Omental fat pad (tissue), 4 donors: ENCODE data around the gene DLEC1. TPM values are rescaled to one million over a fixed set of nuclear protein-coding genes. Genes with fewer than 3 reads are reported as not detected.
"Not testable (repeated sequence)": the region's sequence is repeated elsewhere in the genome, so short reads cannot be mapped to it uniquely, and the experiment has no call there.

ENCODE experiments used
- ATAC-seq: fragments of 150-250 bp; one replicate; pipeline ENCODE4 v1.9.1; 2016; ENCODE audit warnings: mild to moderate bottlenecking, moderate library complexity; ENCODE audit not compliant: low FRiP score
- DNase-seq: peaks from one replicate; pipeline ENCODE4 v3.0.0-alpha.2; 2019; ENCODE audit warnings: low spot score
- CTCF ChIP-seq, 3 donors: fragments of 450-650 bp; IDR thresholded peaks; one replicate each; pipeline ENCODE4 v1.5.1; 2016 to 2017; ENCODE audit warnings: antibody characterized with exemption in 3 of 3, mild to moderate bottlenecking in 3 of 3, moderate library complexity in 2 of 3
- total RNA-seq, 4 donors: library from RNA; depleted of rRNA; stranded (reverse); fragments of >200 nt; gene quantifications; one replicate each; pipeline ENCODE4 v1.1.0, GENCODE V29; 2016

The DLEC1 gene
- total RNA-seq, 4 donors from 2014 or later: 0.47 to 5.5 (median 1.4) TPM

GRCh38 chr3:38031022-38031994, 7.7 kb upstream of the DLEC1 start:
- TF ChIP-seq CTCF (IDR thresholded peaks at IDR 0.05): no peak
- DNase-seq: peak; percentile 51

DNA sequence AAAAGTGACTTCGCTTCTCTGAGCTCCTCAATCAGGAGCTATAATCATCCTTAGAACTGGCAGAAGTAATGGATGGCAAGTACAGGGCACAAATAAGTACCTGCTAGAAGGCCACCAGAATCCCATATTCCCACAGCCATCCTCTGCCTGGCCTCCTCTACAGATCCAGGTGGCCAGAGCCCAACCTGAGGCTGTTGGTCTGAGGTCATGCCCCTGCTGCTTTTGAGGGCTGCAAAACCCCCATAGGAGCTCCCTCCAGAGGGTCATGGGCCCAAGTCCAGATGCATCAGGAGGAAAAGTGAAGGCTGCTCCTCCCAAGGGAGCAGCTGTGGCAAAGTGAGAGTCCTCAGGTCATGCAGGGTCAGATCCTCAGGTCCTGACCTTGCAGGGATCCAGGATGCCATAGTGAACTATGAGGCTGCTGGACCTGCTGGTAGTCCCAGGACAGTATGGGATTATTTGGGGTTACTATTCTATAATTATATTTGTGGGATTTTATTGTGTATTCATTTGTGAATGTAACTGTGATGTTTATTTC, 6.6 kb upstream of the DLEC1 start:
- TF ChIP-seq CTCF (IDR thresholded peaks at IDR 0.05): no peak
- ATAC-seq (no peak), DNase-seq (no peak)

More at GRCh38 chr3:38031022-38031994, 7.7 kb upstream of the DLEC1 start:
- ATAC-seq: peak; percentile 80

DNA sequence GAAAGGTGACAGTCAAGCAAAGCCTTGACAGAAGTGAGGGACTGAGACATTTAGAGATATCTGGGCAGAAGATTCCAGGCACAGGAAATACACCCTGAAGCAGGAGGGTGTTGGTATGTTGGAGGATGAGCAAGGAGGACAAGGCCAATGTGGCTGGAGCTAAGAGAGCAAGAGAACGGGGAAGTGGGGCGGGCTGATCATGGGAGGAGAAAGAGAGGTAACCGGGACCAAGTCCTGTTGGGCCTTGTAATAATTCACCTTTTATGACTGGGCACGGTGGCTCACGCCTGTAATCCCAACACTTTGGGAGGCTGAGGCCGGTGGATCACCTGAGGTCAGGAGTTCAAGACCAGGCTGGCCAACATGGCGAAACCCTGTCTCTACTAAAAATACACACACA, 5.4 kb upstream of the DLEC1 start:
- not testable (repeated sequence) for ATAC-seq, DNase-seq

GRCh38 chr3:38034335-38034734, 4.7 kb upstream of the DLEC1 start:
- not testable (repeated sequence) for ATAC-seq, DNase-seq

DNA sequence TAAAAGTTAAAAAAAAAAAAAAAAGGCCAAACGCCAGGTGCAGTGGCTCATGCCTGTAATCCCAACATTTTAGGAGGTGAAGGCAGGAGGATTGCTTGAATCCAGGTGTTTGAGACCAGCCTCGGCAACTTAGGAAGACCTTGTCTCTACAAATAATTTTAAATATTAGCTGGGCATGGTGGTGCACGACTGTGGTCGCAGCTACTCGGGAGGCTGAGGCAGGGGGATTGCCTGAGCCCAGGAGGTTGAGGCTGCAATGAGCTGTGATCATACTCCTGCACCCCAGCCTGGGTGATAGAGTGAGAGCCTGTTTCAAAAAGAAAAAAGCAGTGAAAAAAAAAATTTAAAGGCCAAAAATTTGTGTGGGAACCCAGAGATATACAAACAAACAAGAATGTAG, 2.7 kb upstream of the DLEC1 start:
- DNase-seq: no peak
- no peak for ATAC-seq
- no peak for TF ChIP-seq CTCF (IDR thresholded peaks at IDR 0.05)

GRCh38 chr3:38036906-38037305, 2.1 kb upstream of the DLEC1 start:
- DNase-seq (no peak), ATAC-seq (no peak)
- TF ChIP-seq CTCF (IDR thresholded peaks at IDR 0.05): no peak

- no peak for TF ChIP-seq CTCF (IDR thresholded peaks at IDR 0.05)
- DNase-seq (no peak), ATAC-seq (no peak)
Observed at GRCh38 chr3:38038447-38038911, 529 bp upstream of the DLEC1 start.

DNA sequence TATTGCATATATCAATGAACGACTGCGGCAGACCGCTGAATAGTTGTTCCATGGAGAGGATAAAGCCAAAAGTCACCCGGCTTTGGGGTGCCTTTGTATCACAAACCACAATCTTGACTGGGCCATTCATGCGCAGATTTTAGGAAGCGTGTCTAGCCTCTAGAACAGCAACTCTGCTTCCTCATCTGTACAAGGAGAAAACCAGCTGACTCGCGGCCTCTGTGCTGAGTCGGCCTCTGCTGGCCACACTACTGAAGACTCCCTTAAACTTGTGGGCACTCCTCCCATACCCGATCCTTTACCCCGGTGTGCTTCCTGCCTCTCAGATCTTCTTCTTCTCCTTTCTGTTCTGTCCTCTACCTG, 872 bp downstream of the DLEC1 start:
- TF ChIP-seq CTCF (IDR thresholded peaks at IDR 0.05): no peak
- no peak for DNase-seq

More for the DNA sequence above, 872 bp downstream of the DLEC1 start:
- ATAC-seq: peak; percentile 86
